ENCODE results near the gene KCNC3. TPM values are rescaled to one million over a fixed set of nuclear protein-coding genes. Genes with fewer than 3 reads are reported as not detected.

The KCNC3 gene
- total and polyA plus RNA-seq, 10 of the 15 experiments (the other 5 are each of a cell fraction or from before 2014, with no cell fraction given) = 0.08 to 3.8 (median 0.44) TPM; not detected in 2

DNA sequence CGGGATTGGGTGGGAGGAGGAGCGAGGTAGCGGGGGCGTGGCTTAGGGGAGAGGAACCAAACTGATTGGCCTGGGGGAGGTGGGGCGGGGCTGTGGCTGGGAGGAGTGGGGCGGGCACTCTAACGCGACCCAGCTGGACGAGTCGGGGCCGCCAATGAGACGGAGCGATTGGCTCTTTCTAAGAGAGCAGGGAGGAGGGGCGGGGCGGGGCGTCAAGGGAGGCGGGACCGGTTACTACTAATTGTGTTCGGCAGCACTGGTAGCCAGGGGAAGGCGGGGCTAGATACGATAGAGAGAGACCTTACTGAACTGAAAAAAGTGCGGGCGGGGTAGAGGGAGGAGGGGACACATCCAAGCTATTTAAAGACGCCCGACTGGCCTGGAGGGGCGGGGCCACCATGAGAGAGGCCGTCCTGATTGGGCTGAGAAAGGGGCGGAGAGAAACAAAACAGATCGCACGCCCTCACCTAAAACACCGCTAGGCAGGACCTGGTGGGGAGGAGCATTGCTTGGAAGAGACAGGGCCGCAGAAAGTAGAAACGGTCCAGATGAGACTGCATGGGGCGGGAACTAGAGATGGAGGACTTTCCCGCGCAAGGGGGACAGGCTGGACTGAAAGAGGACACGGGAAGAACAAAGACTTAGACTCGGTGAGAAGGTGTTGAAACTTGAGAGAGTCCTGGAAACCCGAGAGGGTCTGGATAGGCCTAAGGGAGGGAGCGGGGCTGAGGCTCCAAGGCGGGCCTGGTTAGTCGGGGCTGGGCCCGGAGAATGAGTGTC is at the start of gene KCNC3 (continued):
- no peak for TF ChIP-seq RBBP5 (conservative IDR thresholded peaks at IDR 0.05)
- TF ChIP-seq IRF4 (IDR thresholded peaks at IDR 0.05; ENCODE audit: low read depth, low read length) = no peak
- no peak for TF ChIP-seq ZNF622 (IDR thresholded peaks at IDR 0.05)
- TF ChIP-seq ZSCAN29 (IDR thresholded peaks at IDR 0.05) = no peak
- peak; percentile 44 for TF ChIP-seq SP1 (IDR thresholded peaks at IDR 0.05; ENCODE audit: low read depth, low read length)
- TF ChIP-seq E2F8 (IDR thresholded peaks at IDR 0.05; ENCODE audit: low read depth, partially characterized antibody) = peak; percentile 79
- no peak for TF ChIP-seq FOXK2 (IDR thresholded peaks at IDR 0.05)
- no peak for TF ChIP-seq FOXM1 (IDR thresholded peaks at IDR 0.05; ENCODE audit: low read depth, low read length)
- TF ChIP-seq HCFC1 (IDR thresholded peaks at IDR 0.05; ENCODE audit: low read length) = no peak
- no peak for TF ChIP-seq ZZZ3 (IDR thresholded peaks at IDR 0.05; ENCODE audit: control insufficient read depth, insufficient read length, low read depth)
- TF ChIP-seq PRDM15 (CRISPR knock-in tag; IDR thresholded peaks at IDR 0.05) = 0 out of 2 replicates have a peak, but pooled peaks have one; percentile 10
- no peak for TF ChIP-seq LARP7 (IDR thresholded peaks at IDR 0.05)
- TF ChIP-seq, protein P1, sequence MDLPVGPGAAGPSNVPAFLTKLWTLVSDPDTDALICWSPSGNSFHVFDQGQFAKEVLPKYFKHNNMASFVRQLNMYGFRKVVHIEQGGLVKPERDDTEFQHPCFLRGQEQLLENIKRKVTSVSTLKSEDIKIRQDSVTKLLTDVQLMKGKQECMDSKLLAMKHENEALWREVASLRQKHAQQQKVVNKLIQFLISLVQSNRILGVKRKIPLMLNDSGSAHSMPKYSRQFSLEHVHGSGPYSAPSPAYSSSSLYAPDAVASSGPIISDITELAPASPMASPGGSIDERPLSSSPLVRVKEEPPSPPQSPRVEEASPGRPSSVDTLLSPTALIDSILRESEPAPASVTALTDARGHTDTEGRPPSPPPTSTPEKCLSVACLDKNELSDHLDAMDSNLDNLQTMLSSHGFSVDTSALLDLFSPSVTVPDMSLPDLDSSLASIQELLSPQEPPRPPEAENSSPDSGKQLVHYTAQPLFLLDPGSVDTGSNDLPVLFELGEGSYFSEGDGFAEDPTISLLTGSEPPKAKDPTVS (IDR thresholded peaks at IDR 0.05; ENCODE audit: low read depth, low read length) = no peak
- peak; percentile 74 for TF ChIP-seq NBN (IDR thresholded peaks at IDR 0.05)
- TF ChIP-seq, protein P2, sequence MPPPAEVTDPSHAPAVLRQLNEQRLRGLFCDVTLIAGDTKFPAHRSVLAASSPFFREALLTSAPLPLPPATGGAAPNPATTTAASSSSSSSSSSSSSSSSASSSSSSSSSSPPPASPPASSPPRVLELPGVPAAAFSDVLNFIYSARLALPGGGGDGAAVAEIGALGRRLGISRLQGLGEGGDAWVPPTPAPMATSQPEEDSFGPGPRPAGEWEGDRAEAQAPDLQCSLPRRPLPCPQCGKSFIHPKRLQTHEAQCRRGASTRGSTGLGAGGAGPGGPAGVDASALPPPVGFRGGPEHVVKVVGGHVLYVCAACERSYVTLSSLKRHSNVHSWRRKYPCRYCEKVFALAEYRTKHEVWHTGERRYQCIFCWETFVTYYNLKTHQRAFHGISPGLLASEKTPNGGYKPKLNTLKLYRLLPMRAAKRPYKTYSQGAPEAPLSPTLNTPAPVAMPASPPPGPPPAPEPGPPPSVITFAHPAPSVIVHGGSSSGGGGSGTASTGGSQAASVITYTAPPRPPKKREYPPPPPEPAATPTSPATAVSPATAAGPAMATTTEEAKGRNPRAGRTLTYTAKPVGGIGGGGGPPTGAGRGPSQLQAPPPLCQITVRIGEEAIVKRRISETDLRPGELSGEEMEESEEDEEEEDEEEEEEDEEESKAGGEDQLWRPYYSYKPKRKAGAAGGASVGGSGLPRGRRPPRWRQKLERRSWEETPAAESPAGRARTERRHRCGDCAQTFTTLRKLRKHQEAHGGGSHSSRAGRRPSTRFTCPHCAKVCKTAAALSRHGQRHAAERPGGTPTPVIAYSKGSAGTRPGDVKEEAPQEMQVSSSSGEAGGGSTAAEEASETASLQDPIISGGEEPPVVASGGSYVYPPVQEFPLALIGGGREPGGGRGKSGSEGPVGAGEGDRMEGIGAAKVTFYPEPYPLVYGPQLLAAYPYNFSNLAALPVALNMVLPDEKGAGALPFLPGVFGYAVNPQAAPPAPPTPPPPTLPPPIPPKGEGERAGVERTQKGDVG (CRISPR knock-in tag; IDR thresholded peaks at IDR 0.05) = no peak
- 0 out of 2 replicates have a peak, but pooled peaks have one; percentile 54 for TF ChIP-seq BACH1 (IDR thresholded peaks at IDR 0.05; ENCODE audit: borderline replicate concordance)
- TF ChIP-seq MLLT1 (IDR thresholded peaks at IDR 0.05) = peak; percentile 61; the same call in 1 of the 2 replicates
- TF ChIP-seq ATF7 (IDR thresholded peaks at IDR 0.05; ENCODE audit: low read depth) = peak; percentile 40
